ENCODE data around the gene BCL2L12.

DNA sequence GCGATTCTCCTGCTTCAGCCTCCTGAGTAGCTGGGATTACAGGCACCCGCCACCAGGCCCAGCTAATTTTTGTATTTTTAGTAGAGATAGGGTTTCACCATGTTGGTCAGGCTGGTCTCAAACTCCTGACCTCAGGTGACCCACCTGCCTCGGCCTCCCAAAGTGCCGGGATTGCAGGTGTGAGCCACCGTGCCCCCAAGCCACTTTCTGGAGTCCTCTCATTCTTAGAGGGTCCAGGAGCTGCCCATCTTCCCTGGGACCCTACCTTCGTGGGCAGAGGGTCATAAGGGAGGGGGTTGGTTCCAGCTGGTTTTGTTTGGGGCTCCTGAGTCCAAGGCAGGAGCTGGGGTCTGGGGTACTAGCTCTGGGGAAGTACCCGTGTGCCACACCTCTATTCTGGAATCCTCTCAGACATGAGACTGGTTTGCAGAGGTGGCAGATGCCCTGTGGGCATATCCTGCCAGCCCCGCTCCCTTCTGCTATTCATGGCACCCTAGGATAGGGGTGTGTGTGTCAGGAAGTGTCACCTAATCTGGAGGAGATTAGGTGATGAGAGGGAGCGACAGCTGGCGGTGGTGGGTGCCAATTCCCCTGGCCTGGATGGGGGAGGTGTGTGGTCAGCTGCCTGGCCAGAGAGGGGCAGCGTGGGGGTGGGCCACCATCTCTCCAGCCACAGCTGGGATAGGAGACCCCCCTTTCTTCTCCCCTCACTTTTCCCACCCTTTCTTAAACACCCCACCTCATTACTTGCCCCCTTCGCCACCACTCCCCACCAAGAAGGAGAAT lies 13.4 kb downstream of the BCL2L12 start:
- TF ChIP-seq CTCF (IDR thresholded peaks at IDR 0.05 in 2 of 3, conservative IDR thresholded peaks at IDR 0.05 in 1 of 3; ENCODE audit: borderline replicate concordance in 1 of 3, insufficient read depth in 1 of 3, low read depth in 2 of 3, low read length in 2 of 3) (no peak), ZNF274 (IDR thresholded peaks at IDR 0.05; ENCODE audit: low read depth, low read length) (no peak), EZH2phosphoT487 (IDR thresholded peaks at IDR 0.05; ENCODE audit: borderline replicate concordance) (no peak)
